Measurements from ENCODE around the gene APEH. TPM values are rescaled to one million over a fixed set of nuclear protein-coding genes. Genes with fewer than 3 reads are reported as not detected.
"Not testable (repeated sequence)": the region's sequence is repeated elsewhere in the genome, so short reads cannot be mapped to it uniquely, and the experiment has no call there.

Gene APEH
- total RNA-seq, 1 donor from 2014 or later: 124 TPM

DNA sequence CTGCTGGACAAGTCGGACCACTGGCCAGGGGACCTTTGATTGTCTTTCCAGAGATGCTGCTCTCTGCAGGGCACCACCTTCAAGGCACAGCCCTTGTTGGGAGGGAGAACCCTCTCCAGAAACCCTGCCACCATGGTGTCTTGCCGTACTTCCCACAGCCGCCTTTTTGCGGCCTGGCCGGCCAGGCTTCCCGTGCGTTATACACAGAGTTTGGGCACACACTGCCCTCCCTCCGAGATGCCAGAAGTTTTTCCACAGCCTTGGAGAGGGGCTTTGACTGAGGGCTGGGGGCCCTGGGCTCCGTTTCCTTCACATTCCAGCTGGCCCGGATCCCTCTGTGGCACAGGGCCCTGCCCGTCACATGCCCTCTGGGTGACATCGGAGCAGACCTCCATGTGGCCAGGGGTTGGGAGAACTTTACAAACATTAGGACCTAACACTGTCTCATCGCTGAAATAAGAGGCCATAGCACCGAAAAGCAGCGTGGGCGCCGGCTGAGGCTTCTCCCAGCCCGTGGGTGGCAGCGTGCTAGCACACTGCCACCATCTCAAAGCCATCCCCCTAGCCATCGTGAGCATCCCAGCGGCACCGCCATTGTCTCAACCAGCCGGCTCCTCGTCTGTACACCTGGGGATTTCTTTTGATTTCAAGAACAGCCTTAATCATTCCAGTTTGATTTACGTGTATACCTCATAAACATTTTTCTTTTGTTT is 6.3 kb upstream of the APEH start:
- DNase-seq (ENCODE audit: low read depth): no peak

- no peak for DNase-seq (ENCODE audit: low read depth)
Observed at GRCh38 chr3:49668414-49668797, 5.7 kb upstream of the APEH start.

- DNase-seq (ENCODE audit: low read depth): no peak
Observed at GRCh38 chr3:49668861-49669260, 5.3 kb upstream of the APEH start.

DNA sequence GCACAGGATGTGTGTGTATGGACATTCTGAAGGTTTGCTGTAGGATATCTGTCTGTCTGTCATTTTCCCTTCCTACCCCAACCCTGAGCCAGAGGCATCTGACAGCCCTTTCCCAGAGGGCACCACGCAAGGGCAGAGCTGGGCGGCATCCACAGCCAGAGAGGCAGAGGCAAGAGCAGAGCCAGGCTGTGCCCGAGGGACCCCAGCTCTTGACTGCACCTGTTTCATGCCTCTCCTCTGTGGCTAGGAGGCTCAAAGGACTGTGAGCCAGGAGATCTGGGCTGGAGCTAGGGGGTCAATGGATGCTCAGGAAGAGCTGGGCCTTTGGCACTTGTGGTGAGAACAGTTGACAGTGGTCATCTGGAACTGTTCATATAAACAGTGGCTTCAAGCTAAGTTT is 4.8 kb upstream of the APEH start:
- DNase-seq (ENCODE audit: low read depth): peak; percentile 48

- DNase-seq (ENCODE audit: low read depth): no peak
Observed at GRCh38 chr3:49670940-49671290, 3.2 kb upstream of the APEH start.

DNA sequence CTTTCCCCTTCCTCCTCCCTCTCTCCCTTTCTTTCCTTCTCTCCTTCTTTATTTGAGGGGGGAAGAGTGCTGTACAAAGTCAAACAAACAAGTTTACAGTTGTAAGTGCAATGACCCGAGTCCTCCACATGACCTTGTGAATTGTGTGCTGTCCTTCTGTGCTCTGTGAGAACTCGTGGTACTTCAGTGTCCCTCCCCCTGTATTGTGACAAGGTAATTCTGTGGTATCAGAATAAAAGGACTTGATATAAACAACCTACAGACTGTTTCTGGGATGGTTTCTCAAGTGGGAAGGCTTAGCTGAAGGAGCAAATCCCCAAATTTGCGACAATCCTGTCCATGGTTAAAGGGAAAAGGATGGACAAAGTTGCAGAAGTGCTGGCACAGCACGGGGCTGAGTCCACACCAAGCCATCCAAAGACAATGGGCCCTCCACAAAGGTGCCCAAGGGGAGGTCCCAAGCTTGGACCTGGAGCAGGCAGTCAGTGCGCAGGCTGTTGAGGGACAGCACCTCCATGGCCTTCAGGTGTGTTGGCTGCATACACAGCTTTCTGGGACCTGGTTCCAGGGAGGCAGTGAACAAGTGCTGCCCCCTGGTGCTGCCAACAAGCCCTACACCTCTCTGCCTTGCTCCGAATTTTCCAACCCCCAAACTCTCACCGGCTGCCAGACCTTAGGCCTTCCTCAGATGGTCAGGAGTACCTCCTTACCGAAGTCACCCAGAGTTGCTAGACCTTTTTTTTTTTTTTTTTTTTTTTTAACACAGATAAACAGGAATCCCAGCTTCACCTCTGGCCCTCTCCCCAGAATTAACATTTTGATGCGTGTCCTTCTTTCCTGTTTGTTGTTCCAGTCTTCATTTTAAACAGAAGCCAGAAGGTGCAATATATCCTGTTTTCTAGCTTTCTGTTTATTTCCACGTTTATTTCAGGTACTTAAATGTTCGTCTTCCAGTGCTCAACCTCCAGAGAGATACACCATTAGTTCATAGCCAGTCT is 2.6 kb upstream of the APEH start:
- peak; percentile 61 for DNase-seq (ENCODE audit: low read depth)

DNA sequence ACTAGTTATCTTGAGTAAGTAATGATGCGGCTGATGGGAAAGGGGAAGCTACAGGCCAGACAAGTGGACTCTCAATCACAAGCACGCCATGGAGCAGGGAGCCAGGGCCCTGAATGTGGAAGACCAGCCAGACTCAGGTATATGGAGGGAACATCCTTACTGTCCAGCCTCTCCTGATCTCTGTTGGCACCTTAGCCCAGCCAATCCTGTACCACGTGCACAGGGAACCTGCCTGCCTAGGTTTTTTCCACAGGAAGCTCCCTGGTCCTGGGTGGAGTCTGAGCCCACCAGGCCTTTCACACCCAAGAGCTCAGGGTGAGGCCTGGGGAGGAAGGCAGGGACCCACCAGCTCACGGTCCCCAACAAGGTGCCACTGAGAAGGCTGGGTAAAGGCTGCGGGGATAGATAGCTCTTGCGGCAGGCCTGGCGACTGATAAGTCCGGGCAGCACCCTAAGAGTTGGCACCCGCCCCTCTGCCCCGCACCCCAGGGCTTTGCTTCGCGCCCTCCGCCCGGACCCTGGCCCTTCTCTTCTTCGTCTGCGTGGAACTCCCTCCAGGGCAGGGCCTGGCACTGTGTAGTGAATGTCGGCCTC is 933 bp upstream of the APEH start:
- DNase-seq (ENCODE audit: low read depth): no peak

GRCh38 chr3:49674497-49674983 is 389 bp downstream of the APEH start:
- DNase-seq (ENCODE audit: low read depth): no peak

GRCh38 chr3:49675912-49676311 is 1.8 kb downstream of the APEH start:
- DNase-seq (ENCODE audit: low read depth): no peak

DNA sequence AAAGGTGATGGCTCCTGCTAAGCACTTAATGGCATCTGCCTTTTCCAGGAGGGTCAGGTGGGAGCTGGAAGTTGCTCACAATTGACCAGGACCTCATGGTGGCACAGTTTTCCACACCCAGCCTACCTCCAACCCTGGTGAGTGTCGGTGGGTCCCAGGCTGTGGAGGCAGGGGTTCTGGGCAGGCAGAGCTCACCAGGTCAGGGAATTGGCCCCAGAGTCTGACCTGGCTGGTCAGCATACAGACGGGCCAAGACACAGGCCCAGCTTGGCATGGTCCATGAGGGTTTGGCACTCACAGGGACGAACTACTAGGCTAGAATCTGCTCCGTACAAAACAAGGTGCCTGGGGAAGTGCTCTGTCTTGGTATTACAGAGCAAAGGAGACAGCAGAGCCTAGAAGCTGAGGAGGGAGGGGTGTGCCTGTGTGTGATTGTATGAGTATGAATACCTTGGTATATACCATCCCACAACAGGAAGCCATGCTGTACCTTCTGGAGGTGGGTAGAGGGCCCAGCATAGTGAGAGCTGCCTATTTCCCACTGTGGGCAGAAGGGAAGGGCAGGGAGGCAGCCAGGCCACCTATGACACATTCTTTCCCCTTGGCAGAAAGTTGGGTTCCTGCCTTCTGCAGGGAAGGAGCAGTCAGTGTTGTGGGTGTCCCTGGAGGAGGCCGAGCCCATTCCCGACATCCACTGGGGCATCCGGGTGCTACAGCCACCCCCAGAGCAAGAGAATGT is 6.5 kb downstream of the APEH start:
- DNase-seq (ENCODE audit: low read depth): no peak

- no peak for DNase-seq (ENCODE audit: low read depth)
Observed at GRCh38 chr3:49681232-49681522, 7.0 kb downstream of the APEH start.

GRCh38 chr3:49681543-49681942 is 7.4 kb downstream of the APEH start:
- DNase-seq (ENCODE audit: low read depth): no peak

DNA sequence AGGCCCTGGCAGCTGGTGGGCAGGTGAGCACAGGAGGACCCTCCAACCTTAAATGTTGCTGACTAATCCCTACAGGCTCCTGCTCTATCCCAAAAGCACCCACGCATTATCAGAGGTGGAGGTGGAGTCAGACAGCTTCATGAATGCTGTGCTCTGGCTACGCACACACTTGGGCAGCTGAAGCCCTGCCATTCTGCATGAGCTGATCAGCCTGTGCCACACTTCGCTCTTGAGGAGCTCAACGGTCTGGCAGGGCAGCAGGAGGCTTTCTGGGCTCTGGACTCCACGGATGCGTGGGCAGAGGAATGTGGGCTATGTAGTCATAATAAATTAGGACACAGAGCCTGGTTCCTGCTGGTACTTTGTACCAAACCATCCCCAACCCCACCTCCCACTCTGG is 9.0 kb downstream of the APEH start:
- no peak for DNase-seq (ENCODE audit: low read depth)

- DNase-seq (ENCODE audit: low read depth): not testable (repeated sequence)
Observed at GRCh38 chr3:49684453-49684852, 10.3 kb downstream of the APEH start.

- not testable (repeated sequence) for DNase-seq (ENCODE audit: low read depth)
Observed at GRCh38 chr3:49685103-49685502, 11.0 kb downstream of the APEH start.

- DNase-seq (ENCODE audit: low read depth): not testable (repeated sequence)
Observed at GRCh38 chr3:49685846-49686245, 11.7 kb downstream of the APEH start.

GRCh38 chr3:49686346-49686745 is 12.2 kb downstream of the APEH start:
- not testable (repeated sequence) for DNase-seq (ENCODE audit: low read depth)

- DNase-seq (ENCODE audit: low read depth): not testable (repeated sequence)
Observed at GRCh38 chr3:49686769-49687423, 12.7 kb downstream of the APEH start.

DNA sequence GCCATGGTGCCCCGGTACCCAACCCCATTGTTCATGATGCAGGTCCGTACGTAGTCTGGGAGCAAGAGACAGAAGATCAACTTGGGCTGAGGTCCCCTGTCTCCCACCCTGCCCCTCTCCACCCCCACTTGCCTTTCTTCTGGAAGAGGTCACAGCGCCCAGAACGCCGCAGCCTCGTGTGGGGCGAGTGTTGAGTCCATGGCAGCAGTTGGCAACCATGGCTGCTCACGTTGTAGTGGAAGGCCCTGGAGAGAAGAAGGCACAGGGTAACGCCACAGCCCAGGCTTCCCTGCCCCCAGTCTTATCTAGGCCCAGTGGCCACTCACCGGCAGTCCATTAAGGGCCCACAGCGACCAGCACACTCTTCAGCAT is 13.3 kb downstream of the APEH start:
- DNase-seq (ENCODE audit: low read depth): not testable (repeated sequence)

DNA sequence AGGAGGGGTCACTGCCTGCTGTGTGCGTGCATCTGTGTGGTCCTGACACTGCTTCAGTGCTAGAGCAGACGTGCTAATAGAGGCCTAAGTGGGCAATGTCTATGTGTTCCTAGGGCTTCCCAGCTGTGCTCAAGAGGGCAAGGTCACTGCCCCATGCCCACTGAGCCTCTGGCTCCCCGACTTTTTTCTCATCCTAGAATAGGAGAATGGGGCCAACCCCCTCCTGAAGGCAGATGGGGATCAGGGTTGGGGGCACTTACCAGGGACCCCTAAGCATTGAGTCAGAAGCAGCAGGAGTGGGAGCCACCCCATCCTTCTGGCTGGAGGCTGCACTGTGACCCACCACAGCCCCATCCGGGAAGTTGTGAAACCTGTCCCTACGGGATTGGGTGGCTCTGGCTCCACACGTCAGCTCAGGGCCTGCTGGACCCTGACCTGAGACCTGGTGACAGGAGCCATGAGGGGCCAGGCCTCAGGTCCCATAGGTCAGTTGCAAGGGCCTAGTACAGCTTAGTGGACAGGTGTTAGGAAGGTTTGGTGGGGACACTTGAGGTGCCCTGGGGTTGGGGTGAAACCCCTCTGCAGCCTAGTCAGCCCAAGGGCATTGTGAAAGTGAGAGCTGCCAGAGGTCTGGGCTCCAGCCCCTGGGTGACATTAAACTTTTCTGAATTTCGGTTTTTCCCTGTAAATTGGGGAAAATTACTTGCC is 14.3 kb downstream of the APEH start:
- not testable (repeated sequence) for DNase-seq (ENCODE audit: low read depth)
